Transverse colon (tissue), 3 donors: ENCODE data around the gene CCN6.

ENCODE experiments used
- POLR2A ChIP-seq: fragments of 450-650 bp; IDR thresholded peaks from one replicate; pipeline ENCODE4 v1.6.1; 2016; ENCODE audit warnings: antibody characterized with exemption, mild to moderate bottlenecking, moderate library complexity
- TF ChIP-seq, protein P1 (sequence below), 5 experiments: fragments of 200-600 bp in 3 of 5; fragments of 450-650 bp in 2 of 5; sonication (generic) in 3 of 5; IDR thresholded peaks; 1 replicate in 2 of 5; 2 replicates in 3 of 5; pipeline ENCODE4 v1.5.1; 2016 to 2017; ENCODE audit warnings: antibody characterized with exemption in 5 of 5, inconsistent platforms in 3 of 5, mild to moderate bottlenecking in 2 of 5, moderate library complexity in 1 of 5

DNA sequence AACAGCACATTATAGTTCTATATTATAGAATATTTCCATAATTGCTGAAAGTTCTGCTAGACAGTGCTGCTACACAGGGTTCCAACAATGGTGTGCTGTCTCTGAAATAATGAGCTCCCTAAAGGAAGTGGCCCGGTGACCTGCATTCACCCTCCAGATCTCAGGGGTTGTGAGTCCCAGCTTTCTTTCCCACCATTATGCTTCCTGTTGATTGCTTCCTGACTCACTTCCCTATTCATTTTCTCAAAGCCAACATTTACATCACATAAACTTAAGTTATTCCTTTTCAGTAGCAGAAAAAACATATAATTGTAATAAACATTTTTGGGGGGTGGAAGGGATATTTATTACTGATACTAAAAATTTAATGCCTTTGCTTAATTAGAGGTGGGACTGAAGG, 12.9 kb upstream of the CCN6 start:
- TF ChIP-seq, protein P1, sequence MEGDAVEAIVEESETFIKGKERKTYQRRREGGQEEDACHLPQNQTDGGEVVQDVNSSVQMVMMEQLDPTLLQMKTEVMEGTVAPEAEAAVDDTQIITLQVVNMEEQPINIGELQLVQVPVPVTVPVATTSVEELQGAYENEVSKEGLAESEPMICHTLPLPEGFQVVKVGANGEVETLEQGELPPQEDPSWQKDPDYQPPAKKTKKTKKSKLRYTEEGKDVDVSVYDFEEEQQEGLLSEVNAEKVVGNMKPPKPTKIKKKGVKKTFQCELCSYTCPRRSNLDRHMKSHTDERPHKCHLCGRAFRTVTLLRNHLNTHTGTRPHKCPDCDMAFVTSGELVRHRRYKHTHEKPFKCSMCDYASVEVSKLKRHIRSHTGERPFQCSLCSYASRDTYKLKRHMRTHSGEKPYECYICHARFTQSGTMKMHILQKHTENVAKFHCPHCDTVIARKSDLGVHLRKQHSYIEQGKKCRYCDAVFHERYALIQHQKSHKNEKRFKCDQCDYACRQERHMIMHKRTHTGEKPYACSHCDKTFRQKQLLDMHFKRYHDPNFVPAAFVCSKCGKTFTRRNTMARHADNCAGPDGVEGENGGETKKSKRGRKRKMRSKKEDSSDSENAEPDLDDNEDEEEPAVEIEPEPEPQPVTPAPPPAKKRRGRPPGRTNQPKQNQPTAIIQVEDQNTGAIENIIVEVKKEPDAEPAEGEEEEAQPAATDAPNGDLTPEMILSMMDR (IDR thresholded peaks at IDR 0.05): no peak
- no peak for TF ChIP-seq POLR2A
